HG03378 (cell line): ENCODE data around the gene MEF2C.
"Not testable (repeated sequence)": the region's sequence is repeated elsewhere in the genome, so short reads cannot be mapped to it uniquely, and the experiment has no call there.

Experiments used
- ATAC-seq: cut with Tn5 transposase; IDR thresholded peaks from one replicate; pipeline ENCODE4 v1.9.1; 2021; ENCODE audit warnings: mild to moderate bottlenecking, moderate library complexity; ENCODE audit not compliant: unreplicated experiment

The MEF2C gene

GRCh38 chr5:88883059-88883835, at the start of gene MEF2C:
Gene MEF2C, minus strand, starts transcription at chr5:88883184. Its CDS starts 59,396 bp downstream, at chr5:88823788.
- ATAC-seq: no peak

GRCh38 chr5:88932541-88932940, 49.6 kb upstream of the MEF2C start:
- ATAC-seq: no peak

GRCh38 chr5:88930335-88930734, 47.4 kb upstream of the MEF2C start:
- no peak for ATAC-seq

- no peak for ATAC-seq
These were observed 46.4 kb upstream of the MEF2C start for GRCh38 chr5:88929385-88929784.

- ATAC-seq: no peak
These were observed 43.8 kb upstream of the MEF2C start for GRCh38 chr5:88926774-88927173.

GRCh38 chr5:88925692-88926490, 42.9 kb upstream of the MEF2C start:
- ATAC-seq: no peak

GRCh38 chr5:88924330-88924657, 41.3 kb upstream of the MEF2C start:
- ATAC-seq: no peak

- no peak for ATAC-seq
These were observed 40.8 kb upstream of the MEF2C start for GRCh38 chr5:88923623-88924329.

- ATAC-seq: not testable (repeated sequence)
These were observed 29.8 kb upstream of the MEF2C start for GRCh38 chr5:88912743-88913142.

- not testable (repeated sequence) for ATAC-seq
These were observed 28.1 kb upstream of the MEF2C start for GRCh38 chr5:88911059-88911572.

GRCh38 chr5:88904478-88904877, 21.5 kb upstream of the MEF2C start:
- ATAC-seq: not testable (repeated sequence)

GRCh38 chr5:88903966-88904365, 21.0 kb upstream of the MEF2C start:
- not testable (repeated sequence) for ATAC-seq

- ATAC-seq: not testable (repeated sequence)
These were observed 18.1 kb upstream of the MEF2C start for GRCh38 chr5:88901077-88901476.

GRCh38 chr5:88899096-88899737, 16.2 kb upstream of the MEF2C start:
- ATAC-seq: no peak

- ATAC-seq: no peak
These were observed 14.8 kb upstream of the MEF2C start for GRCh38 chr5:88897748-88898147.

GRCh38 chr5:88895681-88896501, 12.9 kb upstream of the MEF2C start:
- ATAC-seq: no peak

GRCh38 chr5:88892669-88893068, 9.7 kb upstream of the MEF2C start:
- no peak for ATAC-seq

GRCh38 chr5:88890070-88890781, 7.2 kb upstream of the MEF2C start:
- ATAC-seq: peak; percentile 0
